ENCODE data around the gene DCN.

The DCN gene

DNA sequence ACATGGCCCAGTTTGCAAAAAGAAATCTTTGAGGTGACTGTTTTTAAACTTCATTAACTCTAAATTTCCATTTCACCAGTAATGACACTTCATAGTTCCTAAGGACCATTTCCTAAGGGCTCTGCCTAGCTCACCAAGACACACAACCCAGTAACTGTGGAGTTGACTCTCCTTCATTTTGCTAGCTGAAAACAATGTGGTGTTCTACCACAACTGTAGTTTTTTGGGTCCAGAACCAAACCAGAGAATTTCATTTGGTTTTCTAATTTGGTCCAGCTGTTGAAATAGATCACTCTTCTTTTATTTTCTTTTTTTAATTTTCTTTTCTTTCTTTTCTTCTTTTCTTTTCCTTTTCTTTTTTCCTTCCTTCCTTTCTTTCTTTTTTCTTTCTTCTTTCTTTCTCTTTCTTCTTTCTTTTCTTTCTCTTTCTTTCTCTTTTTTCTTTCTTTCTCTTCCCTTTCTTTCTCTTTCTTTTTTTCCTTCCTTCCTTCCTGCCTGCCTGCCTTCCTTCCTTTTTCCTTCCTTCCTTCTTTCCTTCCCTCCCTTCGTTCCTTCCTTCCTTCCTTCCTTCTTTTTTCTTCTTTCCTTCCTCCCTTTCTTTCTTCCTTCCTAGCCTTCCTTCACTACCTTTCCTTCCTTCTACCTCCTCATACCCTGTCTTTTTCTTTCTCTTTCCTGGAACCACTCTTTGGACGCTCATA lies 52.8 kb downstream of the DCN start:
- DNase-seq, result no peak

DNA sequence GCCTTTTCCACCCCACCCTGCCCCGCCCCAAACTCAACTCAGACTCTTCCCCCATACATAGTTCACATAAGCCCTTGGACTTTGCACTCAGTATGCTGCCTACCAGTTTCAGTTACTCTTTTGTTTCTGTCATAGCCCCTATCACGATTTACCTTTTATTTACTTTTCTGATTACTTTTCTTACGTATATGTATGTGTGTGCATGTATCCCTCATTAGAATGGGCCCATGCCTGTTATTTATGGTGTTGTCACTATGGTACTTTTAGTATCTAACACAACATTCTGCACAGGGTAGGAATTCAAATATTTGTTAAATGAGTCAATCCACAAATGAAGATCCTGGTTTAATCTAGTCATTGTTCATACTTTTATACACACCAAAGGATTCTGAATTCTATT lies 54.9 kb downstream of the DCN start:
- no peak for DNase-seq

DNA sequence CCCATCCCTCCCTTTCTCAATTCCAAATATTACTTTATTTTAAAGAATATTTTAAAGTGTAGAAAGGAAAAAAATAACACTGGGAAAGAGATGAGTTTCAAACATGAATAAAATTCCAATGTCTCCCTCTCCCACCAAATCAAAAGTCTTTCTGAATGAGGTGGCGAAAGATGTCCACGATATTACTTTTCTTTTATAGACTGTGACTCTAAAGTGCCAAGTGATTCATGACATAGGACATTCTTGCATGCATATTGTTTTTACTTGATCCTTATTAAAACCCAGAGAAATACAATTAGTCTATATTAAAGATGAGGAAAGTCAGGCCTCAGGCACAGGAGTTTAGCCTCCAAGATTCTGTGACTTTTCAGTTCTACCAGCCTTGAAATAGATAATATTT lies 55.3 kb downstream of the DCN start:
- DNase-seq, result no peak

DNA sequence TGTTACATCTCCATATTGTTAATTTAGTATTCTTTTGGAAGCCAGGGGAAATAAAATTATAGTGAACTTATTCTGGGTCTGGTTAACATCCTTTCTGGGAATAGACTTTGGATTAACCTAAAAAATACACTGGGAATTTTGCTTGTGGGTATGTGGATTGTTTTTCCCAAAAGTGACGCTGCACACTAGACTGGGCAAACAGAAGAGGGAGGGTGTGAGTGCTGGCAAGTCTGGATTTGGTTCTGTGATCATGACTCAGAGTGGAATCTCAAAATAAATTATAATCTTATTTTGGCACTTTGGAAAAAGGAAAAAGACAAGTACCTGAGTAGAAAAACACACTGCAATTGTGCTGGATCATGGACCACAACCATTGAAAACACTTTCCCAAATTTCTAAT lies 56.1 kb downstream of the DCN start:
- DNase-seq, result no peak

DNA sequence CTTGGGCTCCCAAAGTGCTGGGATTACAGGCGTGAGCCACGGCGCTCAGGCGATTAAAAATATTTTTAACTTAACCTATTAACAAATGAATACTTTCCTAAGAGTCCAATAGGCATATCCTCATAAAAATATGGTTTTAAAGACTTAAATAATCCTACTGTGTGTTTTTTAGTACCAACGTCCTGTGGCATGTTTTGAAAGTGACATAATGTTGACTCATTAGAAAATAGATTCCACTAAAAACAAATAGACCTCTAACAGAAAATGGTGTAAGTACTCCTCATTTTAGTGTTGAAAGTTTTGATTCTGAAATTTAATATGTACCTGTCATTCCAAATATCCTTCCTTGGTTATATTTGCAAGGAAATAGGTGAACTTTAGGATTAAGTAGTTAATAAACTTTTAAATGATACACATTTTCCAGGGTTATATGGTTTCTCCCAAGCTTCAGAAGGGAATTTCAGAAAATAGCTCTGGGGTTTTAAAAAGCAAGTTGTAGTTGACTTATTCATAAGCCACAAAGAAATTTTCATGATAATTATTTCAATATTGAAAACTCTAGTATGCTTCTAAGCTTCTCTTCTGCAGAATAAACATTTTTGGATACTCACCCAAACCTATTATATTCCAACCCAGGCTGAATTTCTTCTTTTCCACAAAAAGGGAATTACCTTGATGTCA lies 59.2 kb downstream of the DCN start:
- no peak for DNase-seq

DNA sequence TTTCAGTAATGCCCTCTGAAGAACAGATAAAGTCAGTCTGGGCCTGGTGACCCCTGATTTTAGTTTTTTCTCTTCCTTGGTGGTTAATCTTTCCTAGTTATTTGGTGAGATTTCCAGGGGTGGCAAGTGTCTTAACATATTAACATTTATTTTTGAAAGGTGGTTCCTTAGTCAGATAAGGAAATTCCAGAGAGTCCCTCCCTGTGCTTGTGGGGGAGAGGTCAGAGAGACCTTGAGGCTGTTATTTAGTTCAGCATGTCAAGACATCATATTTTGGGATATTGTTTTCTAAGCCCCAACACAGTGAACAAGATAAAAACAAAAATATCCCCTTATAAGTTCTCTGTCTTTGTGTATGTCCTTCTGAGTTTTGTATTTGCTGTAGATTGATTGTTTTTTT lies 61.8 kb downstream of the DCN start:
- no peak for DNase-seq

DNA sequence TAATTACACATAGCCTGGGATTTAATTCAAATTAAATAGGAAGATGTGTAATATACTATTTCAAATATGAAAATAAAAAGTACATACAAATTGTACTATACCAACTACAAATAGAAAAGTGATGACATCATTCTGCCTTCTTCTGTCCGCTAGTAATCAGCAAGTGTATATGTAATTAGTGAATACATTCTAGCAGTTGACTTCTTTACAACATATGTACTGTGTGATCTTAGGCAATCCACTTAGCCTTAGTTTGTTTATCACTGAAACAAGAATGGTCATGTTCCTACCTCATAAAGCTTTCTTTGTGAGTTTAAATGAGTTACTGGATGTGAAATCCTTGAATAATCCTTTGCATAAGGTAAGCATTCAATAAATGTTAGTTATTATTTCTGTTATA lies 63.5 kb downstream of the DCN start:
- DNase-seq, result no peak

DNA sequence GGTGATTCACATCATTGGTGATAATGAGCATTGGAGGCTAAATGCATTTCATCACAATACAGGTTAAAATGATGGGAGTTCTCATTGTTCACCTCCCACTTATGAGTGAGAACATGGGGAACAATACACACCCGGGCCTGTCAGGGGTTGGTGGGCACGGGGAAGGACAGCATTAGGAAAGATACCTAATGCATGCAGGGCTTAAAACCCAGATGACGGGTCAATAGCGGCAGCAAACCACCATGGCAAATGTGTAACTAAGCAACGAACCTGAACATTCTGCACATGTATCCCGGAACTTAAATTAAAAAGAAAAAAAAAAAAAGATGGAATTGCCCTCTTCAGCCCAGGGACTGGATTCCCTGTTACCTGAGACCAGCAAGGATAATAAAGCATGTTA lies 69.0 kb downstream of the DCN start:
- no peak for DNase-seq

DNA sequence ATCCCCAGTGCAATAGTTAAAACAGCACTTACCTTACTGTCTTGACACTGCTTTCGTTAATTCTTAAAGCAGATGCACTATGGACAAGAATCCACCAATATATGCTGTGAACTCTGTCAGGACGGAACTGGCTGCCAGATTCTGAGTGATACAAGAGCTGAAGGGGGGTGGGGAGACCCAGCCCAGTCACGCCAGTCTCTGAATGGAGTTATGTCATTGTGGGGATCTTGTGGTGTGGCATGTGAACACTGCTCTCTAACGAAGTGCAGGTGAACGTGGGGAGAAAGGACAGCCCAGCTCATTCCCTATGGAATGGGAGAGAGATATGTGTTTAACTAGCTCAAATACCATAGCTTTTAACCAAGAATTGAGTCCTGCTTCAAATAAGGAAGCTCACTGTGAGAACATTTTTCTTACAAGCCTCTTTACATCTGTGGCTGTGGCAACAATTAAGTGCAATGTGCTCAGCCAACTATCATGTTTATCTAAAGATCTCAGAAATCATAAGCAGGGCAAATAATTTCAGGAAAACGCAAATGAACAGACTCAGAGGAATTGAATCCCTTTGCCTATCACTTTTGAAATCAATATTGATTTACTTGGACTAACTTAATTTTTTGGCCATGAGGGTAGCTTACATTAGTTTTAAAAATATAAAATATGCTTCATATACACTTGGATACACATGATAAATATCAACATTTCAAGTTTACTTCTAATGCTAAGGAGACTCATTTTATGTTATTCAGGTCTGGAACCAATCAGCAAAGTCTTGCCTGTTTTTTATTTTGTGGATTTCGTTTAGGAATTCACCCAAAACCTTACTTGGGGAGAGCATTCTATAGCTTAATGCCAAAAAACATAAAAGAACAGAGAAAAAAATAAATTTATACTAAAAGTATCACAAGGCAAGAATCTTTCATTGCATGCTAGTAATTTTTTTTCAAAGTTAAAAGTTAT lies 71.0 kb downstream of the DCN start, which contains the start of gene LUM:
LUM (minus strand) TSS at position 129 of the 960 bp plus-strand sequence. CDS start 2,515 bp downstream, outside the sequence.
- no peak for DNase-seq

DNA sequence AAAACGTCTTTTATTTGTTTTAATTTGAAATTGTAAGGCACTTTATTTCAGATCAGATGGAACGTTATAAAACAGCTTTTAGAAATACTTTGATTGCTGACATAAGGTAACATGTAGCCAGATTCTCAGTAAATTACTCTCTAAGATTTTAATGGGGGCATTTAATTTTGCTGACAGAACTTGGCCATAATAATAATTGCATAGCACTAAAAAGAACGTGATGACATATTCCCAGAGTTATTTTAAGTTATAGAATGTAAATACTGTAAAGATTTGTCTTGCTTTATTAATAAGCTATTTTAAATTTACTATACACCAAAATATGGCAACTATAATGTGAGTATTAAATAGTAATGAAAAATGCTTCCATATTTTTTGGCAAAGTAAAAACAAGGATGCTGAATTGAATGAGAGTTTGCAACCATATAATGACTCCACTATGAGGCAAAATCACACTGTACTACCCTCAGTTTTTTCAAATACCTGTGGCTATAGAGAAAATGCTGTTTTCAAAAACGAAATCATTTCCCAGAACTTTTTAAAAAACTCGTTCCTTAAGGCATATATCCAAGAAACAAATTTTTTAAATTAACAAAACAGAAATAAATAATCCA lies 72.2 kb downstream of the DCN start:
- no peak for DNase-seq

DNA sequence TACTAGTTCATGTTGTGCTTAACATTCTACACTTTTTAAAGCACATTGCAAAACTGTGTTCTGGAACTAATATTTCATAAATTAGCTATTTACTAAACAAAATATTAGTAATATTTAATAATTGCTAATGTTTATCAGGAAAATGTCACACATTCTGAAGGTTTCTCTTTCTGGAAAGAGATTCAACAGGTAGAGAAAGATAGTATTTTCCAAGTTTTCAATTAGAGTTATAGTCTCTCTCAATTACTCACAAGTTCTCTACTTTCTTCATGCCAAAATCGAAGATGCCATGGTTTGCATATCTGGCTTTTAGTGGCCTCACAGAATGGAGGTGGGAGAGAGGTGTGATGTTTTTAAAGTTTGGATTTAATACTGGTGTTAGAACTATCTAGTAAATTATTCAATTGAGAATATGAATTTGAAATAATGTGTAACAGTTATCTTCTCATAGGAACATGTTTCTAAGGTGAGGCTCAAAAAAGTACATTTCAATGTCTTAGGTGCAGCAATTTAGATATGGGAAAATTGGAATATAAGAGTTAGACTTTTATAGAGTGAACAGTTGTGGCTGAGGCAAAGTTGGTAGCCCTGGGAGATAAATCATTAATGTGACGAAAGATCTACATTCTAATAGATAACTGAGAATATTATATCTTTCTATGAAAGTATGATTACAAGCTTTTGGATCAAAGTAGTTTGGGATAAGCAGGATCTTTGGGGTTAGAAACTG lies 72.9 kb downstream of the DCN start:
- DNase-seq, result no peak

DNA sequence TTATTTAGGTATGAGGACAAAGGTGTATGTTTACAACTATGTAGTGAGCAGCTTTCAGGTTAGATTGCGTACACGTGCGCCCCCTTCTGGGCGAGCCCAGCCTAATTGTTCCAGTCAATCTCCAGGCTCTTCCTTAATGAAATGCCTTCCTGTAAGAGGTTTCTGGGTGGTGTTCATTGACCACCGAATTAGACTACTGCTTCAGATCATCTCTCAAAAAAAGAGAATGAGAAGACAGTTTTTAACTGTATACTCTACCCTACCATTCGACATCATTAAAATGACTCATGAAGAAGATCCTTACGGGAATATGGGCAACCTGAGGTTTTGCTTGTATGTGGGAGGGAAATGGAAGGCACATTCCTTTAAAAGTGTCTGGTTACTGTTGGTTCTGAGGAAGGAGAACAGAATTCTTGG lies 73.5 kb downstream of the DCN start:
- DNase-seq, result peak; percentile 45

DNA sequence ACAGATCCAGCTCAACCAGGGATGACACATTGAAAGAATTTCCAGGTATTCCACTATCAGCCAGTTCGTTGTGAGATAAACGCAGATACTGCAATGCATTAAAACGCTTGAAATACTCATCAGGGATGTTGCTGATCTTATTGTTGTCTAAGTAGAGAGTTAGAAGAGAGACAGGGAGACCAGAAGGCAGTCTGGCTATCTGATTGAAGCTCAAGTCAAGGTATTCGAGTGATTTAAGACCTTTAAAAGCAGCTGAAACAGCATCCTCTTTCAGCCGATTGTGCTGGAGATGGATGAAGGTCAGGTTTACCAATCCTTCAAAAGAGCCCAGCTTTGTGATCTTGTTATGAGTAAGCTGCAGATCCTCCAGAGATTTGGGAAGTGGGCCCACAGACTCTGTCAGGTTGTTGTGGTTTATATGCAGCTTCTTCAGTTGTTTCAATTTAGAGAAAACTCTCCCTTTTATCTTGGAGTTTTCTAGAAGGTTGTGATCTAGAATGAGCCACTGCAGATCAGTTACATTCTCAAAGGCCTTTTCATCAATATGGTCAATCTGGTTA lies 74.3 kb downstream of the DCN start:
- DNase-seq, result no peak

DNA sequence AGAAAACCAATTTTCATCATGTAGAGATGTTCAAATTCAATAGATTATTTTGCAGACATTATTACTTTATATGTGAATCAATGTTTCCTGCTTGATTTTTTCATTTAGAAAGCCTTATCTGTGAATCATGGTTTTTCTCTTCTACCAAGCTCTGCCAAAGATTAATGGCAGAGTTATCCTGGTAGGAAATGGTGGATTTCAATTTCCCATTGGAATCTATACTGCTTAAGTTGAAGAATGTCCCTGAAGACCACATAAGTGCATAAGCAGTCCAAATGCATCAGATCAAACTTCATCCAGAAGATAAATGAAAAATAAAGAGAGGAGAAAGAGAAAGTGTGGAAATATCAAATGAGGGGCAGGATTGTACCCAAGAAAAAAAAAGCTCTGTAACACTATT lies 76.3 kb downstream of the DCN start:
- DNase-seq, result no peak

DNA sequence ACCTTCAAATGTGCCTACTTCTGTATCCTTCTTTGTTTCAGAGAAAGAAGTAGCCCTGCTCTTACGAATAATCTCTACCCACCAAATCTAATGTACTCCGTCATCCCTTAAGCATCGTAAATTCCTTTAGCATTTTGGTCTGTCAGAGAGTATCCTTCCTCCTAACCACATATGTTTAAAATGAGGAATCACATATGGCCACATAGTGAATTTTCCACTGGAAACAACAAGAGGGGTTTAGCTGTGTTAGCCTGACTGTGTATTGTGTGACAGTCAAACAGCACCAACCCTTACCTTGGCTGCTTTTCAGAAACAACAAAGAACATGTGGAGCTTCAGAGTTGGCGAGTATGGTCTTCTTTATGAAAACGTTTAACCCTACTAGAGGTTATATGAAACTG lies 76.8 kb downstream of the DCN start:
- no peak for DNase-seq

DNA sequence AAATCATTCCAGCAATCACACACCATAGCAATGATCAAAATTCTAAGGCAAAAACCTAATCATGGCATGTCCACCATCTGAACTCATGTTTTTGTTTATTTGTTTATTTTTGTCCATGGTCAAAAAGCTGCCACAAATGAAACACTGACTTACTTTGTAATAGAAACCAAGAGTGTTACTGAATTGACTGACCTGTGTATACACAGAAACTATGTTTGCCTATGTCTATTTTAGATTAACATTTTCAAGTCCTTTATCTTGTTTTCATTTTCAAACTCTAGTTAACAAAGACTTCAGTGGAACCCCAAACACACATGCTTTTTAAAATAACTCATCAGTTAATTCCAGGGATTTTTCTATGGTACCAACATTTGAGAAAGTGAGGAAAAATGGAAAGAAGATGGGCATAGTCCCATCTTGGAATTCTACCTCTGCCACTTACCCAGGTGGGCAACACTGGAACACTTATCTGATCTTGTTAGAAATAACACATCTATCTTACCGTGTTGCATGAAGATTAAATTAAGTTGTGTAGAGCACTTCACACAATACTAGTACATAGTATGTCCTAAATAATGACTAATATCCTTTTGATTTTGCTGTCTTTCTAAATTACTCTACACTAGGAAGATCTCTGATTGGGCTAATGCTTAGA lies 77.7 kb downstream of the DCN start:
- no peak for DNase-seq

DNA sequence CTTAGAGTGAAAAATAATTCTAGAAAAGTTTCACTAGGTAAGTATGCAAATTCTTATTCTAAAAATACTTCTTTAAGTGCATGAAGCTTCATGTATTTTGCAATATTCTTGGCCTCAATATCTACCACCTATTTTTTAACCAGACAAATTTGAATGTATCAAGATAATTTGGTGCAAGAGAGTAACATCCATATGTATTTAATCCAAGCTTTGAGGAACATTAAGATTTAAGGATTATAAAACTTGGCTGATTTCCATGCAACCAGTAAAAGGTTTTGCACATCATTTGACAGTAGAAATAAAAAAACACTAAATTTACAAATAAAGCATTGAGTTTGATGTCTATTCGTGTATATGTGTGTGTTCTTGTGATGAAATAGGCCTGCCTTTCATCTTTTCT lies 79.0 kb downstream of the DCN start:
- DNase-seq, result no peak

DNA sequence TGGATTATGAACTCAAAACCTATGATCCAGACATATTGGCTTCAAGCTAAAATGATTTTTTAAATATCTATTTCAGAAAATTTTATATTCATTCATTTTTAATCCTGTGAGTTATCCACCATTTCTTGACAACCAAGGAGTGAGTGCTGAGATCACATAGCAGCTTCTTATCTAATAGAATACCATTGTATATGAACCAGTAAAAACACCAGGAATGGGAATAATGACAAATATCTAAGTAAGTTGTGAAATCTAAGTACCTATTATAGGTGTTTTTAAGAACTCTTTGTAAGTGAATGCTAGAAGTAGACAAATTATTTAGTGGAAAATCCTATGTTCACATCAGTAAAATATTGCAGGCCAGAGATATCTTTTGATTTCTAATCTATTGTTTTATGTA lies 79.5 kb downstream of the DCN start:
- no peak for DNase-seq

DNA sequence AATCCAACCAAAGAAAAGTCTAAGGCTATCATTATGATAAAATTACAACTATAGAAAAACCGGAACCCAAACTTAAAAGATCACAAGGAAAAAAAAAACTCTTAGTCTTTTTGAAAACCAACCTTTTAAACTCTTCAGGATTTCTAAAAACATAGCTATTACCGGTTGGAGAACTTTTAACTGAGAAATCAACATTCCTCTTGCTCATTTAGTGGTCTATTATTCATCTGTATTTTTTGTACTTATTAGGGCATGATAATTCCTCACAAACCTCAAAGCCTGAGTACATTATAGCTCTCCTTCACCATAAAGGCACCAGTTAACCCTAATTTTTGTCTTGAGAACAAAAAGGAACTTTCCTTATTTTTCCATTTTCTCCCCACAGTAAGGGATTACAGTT lies 81.7 kb downstream of the DCN start:
- DNase-seq, result no peak

DNA sequence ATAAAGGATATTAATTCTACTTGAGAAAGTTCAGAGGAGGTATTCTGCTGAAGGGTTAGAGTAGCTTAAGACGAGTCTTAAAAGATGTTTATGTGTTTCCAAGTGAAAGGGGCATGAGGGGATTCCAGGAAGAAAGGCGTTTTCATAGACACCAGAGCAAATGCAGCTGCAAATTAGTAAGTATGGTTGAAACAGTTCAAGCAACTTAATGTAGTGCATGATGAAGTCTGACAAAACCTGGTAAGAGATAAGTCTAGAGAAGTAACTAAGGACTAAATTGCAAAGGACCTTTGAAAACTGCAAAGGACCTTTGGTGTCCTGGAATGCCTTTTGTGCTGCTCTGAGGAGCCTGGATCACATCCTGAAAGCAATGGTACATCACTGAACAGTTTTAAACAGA lies 82.8 kb downstream of the DCN start:
- DNase-seq, result no peak

DNA sequence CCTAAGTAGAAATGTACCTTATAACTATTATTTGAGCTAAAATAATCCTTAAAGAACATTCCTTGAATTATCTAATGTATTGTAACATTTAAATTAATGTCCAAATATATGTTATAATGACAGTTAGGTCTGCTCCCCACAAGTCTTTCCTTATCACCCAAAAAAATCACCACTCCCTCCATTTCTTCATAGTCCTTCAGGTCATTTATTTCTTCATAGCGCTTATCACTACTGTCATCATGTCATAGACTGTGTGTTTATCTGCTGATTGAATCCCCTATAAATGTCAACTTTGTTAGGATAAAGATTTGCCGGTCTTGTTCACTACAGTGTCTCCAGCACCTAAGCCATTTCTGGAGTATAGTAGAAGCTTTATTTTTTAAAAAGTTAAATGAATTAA lies 83.3 kb downstream of the DCN start:
- no peak for DNase-seq

DNA sequence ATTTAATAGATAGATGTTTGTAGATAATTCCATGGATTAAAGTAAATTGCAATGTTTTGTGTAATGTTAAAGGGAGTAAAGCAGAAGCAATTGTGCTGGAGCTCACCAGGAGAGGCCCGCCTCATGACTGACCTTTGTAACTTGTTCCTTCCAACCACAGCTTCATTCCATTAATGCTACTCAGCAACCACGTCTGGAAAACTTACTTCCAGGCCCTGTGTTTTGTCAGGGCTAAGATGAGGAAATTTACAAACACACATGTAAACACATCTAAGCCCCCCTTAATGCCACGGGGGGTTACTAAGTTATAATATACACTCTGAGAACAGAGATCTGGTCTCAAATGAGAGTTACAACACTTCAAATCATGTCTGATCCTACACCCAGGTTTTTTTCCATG lies 83.7 kb downstream of the DCN start:
- DNase-seq, result no peak
